Measurements from ENCODE around the gene ANO4. TPM values are rescaled to one million over a fixed set of nuclear protein-coding genes. Genes with fewer than 3 reads are reported as not detected.
"Not testable (repeated sequence)": the region's sequence is repeated elsewhere in the genome, so short reads cannot be mapped to it uniquely, and the experiment has no call there.

The ANO4 gene
- total and polyA plus RNA-seq, 2 donors = 0.28 to 0.89 TPM

GRCh38 chr12:100976735-100977134 is 182.2 kb downstream of the ANO4 start:
- Histone ChIP-seq H3K9me3 (ENCODE audit: control insufficient read depth in 2 of 2, insufficient read depth in 1 of 2, low read length in 1 of 2) (no peaks in the 10 kb centered on the region), H3K27ac (ENCODE audit: low read depth in 1 of 2, low read length in 1 of 2) (no peak overlapping the region), H3K4me1 (ENCODE audit: control insufficient read depth in 2 of 2, insufficient read depth in 2 of 2, low read length in 2 of 2) (no peaks in the 10 kb centered on the region), H3K27me3 (ENCODE audit: control insufficient read depth in 2 of 2, insufficient read depth in 1 of 2, low read length in 1 of 2) (no peaks in the 10 kb centered on the region), H3K36me3 (ENCODE audit: control insufficient read depth in 2 of 2, insufficient read depth in 2 of 2, low read length in 1 of 2) (no peaks in the 10 kb centered on the region), H3K4me3 (ENCODE audit: low read length in 2 of 2) (no peak overlapping the region)
- WGBS = 95% methylated on average over 1 of the region's 1 CpG
- no peak for DNase-seq (ENCODE audit: low read depth in 6 of 9, low spot score in 9 of 9)

GRCh38 chr12:100980856-100981255 is 186.3 kb downstream of the ANO4 start:
- Histone ChIP-seq H3K27me3 (ENCODE audit: control insufficient read depth in 2 of 2, insufficient read depth in 1 of 2, low read length in 1 of 2) (no peaks in the 10 kb centered on the region), H3K4me3 (ENCODE audit: low read length in 2 of 2) (no peak overlapping the region), H3K4me1 (ENCODE audit: control insufficient read depth in 2 of 2, insufficient read depth in 2 of 2, low read length in 2 of 2) (no peaks in the 10 kb centered on the region), H3K36me3 (ENCODE audit: control insufficient read depth in 2 of 2, insufficient read depth in 2 of 2, low read length in 1 of 2) (no peaks in the 10 kb centered on the region), H3K9me3 (ENCODE audit: control insufficient read depth in 2 of 2, insufficient read depth in 1 of 2, low read length in 1 of 2) (no peaks in the 10 kb centered on the region), H3K27ac (ENCODE audit: low read depth in 1 of 2, low read length in 1 of 2) (no peak overlapping the region)
- DNase-seq (ENCODE audit: low read depth in 6 of 9, low spot score in 9 of 9) = no peak
- 83% methylated on average over 1 of the region's 1 CpG for WGBS

GRCh38 chr12:100982511-100983183 is 188.1 kb downstream of the ANO4 start:
- DNase-seq (ENCODE audit: low read depth in 6 of 9, low spot score in 9 of 9) = no peak
- no peak overlapping the region for H3K4me3 ChIP-seq (ENCODE audit: low read length in 2 of 2)
- no peaks in the 10 kb centered on the region for H3K9me3 ChIP-seq (ENCODE audit: control insufficient read depth in 2 of 2, insufficient read depth in 1 of 2, low read length in 1 of 2)
- H3K4me1 ChIP-seq (ENCODE audit: control insufficient read depth in 2 of 2, insufficient read depth in 2 of 2, low read length in 2 of 2) = no peaks in the 10 kb centered on the region
- WGBS = 91% methylated on average over 2 of the region's 2 CpGs
- no peak overlapping the region for H3K27ac ChIP-seq (ENCODE audit: low read depth in 1 of 2, low read length in 1 of 2)
- no peaks in the 10 kb centered on the region for H3K36me3 ChIP-seq (ENCODE audit: control insufficient read depth in 2 of 2, insufficient read depth in 2 of 2, low read length in 1 of 2)
- H3K27me3 ChIP-seq (ENCODE audit: control insufficient read depth in 2 of 2, insufficient read depth in 1 of 2, low read length in 1 of 2) = no peaks in the 10 kb centered on the region

GRCh38 chr12:100984796-100985195 is 190.2 kb downstream of the ANO4 start:
- DNase-seq (ENCODE audit: low read depth in 6 of 9, low spot score in 9 of 9) = no peak
- no peaks in the 10 kb centered on the region for H3K9me3 ChIP-seq (ENCODE audit: control insufficient read depth in 2 of 2, insufficient read depth in 1 of 2, low read length in 1 of 2)
- H3K27ac ChIP-seq (ENCODE audit: low read depth in 1 of 2, low read length in 1 of 2) = no peak overlapping the region
- WGBS = 94% methylated on average over 1 of the region's 1 CpG
- H3K36me3 ChIP-seq (ENCODE audit: control insufficient read depth in 2 of 2, insufficient read depth in 2 of 2, low read length in 1 of 2) = no peaks in the 10 kb centered on the region
- peaks cover 0 to 5% of the 10 kb centered on the region in 2 donors for H3K4me1 ChIP-seq (ENCODE audit: control insufficient read depth in 2 of 2, insufficient read depth in 2 of 2, low read length in 2 of 2)
- H3K4me3 ChIP-seq (ENCODE audit: low read length in 2 of 2) = no peak overlapping the region
- no peaks in the 10 kb centered on the region for H3K27me3 ChIP-seq (ENCODE audit: control insufficient read depth in 2 of 2, insufficient read depth in 1 of 2, low read length in 1 of 2)

GRCh38 chr12:100986595-100987547 is 192.3 kb downstream of the ANO4 start:
- H3K4me1 ChIP-seq (ENCODE audit: control insufficient read depth in 2 of 2, insufficient read depth in 2 of 2, low read length in 2 of 2) = peaks cover 0 to 5% of the 10 kb centered on the region in 2 donors
- H3K36me3 ChIP-seq (ENCODE audit: control insufficient read depth in 2 of 2, insufficient read depth in 2 of 2, low read length in 1 of 2) = no peaks in the 10 kb centered on the region
- 77% methylated on average over 8 of the region's 8 CpGs for WGBS
- H3K9me3 ChIP-seq (ENCODE audit: control insufficient read depth in 2 of 2, insufficient read depth in 1 of 2, low read length in 1 of 2) = no peaks in the 10 kb centered on the region
- no peaks in the 10 kb centered on the region for H3K27me3 ChIP-seq (ENCODE audit: control insufficient read depth in 2 of 2, insufficient read depth in 1 of 2, low read length in 1 of 2)
- H3K27ac ChIP-seq (ENCODE audit: low read depth in 1 of 2, low read length in 1 of 2) = no peak overlapping the region
- no peak for DNase-seq (ENCODE audit: low read depth in 6 of 9, low spot score in 9 of 9)
- H3K4me3 ChIP-seq (ENCODE audit: low read length in 2 of 2) = no peak overlapping the region

- 36% methylated on average over 5 of the region's 5 CpGs for WGBS
- H3K36me3 ChIP-seq (ENCODE audit: control insufficient read depth in 2 of 2, insufficient read depth in 2 of 2, low read length in 1 of 2) = no peaks in the 10 kb centered on the region
- H3K27ac ChIP-seq (ENCODE audit: low read depth in 1 of 2, low read length in 1 of 2) = peak overlapping the region in 1 of 2 donors; percentile 8
- DNase-seq (ENCODE audit: low read depth in 6 of 9, low spot score in 9 of 9) = peak in 6 of 9 donors; percentile 1 to 42 (median 4)
- H3K4me1 ChIP-seq (ENCODE audit: control insufficient read depth in 2 of 2, insufficient read depth in 2 of 2, low read length in 2 of 2) = peaks cover 0 to 5% of the 10 kb centered on the region in 2 donors
- H3K4me3 ChIP-seq (ENCODE audit: low read length in 2 of 2) = no peak overlapping the region
- no peaks in the 10 kb centered on the region for H3K9me3 ChIP-seq (ENCODE audit: control insufficient read depth in 2 of 2, insufficient read depth in 1 of 2, low read length in 1 of 2)
- H3K27me3 ChIP-seq (ENCODE audit: control insufficient read depth in 2 of 2, insufficient read depth in 1 of 2, low read length in 1 of 2) = no peaks in the 10 kb centered on the region
Measured at GRCh38 chr12:100987552-100988521, 193.3 kb downstream of the ANO4 start.

GRCh38 chr12:100989509-100989908 is 194.9 kb downstream of the ANO4 start:
- H3K27me3 ChIP-seq (ENCODE audit: control insufficient read depth in 2 of 2, insufficient read depth in 1 of 2, low read length in 1 of 2); DNase-seq (ENCODE audit: low read depth in 6 of 9, low spot score in 9 of 9); H3K27ac ChIP-seq (ENCODE audit: low read depth in 1 of 2, low read length in 1 of 2); H3K9me3 ChIP-seq (ENCODE audit: control insufficient read depth in 2 of 2, insufficient read depth in 1 of 2, low read length in 1 of 2); H3K4me1 ChIP-seq (ENCODE audit: control insufficient read depth in 2 of 2, insufficient read depth in 2 of 2, low read length in 2 of 2); H3K36me3 ChIP-seq (ENCODE audit: control insufficient read depth in 2 of 2, insufficient read depth in 2 of 2, low read length in 1 of 2); H3K4me3 ChIP-seq (ENCODE audit: low read length in 2 of 2): not testable (repeated sequence)

- DNase-seq (ENCODE audit: low read depth in 6 of 9, low spot score in 9 of 9) = no peak
- H3K27ac ChIP-seq (ENCODE audit: low read depth in 1 of 2, low read length in 1 of 2) = no peak overlapping the region
- no peak overlapping the region for H3K4me3 ChIP-seq (ENCODE audit: low read length in 2 of 2)
- peaks cover 0 to 5% of the 10 kb centered on the region in 2 donors for H3K4me1 ChIP-seq (ENCODE audit: control insufficient read depth in 2 of 2, insufficient read depth in 2 of 2, low read length in 2 of 2)
- no peaks in the 10 kb centered on the region for H3K36me3 ChIP-seq (ENCODE audit: control insufficient read depth in 2 of 2, insufficient read depth in 2 of 2, low read length in 1 of 2)
- no peaks in the 10 kb centered on the region for H3K27me3 ChIP-seq (ENCODE audit: control insufficient read depth in 2 of 2, insufficient read depth in 1 of 2, low read length in 1 of 2)
- 90% methylated on average over 2 of the region's 2 CpGs for WGBS
- no peaks in the 10 kb centered on the region for H3K9me3 ChIP-seq (ENCODE audit: control insufficient read depth in 2 of 2, insufficient read depth in 1 of 2, low read length in 1 of 2)
Measured at GRCh38 chr12:100991102-100991501, 196.5 kb downstream of the ANO4 start.

Data from thymus (tissue), 11 donors.